ENCODE data around the gene ANKRD53. TPM values are rescaled to one million over a fixed set of nuclear protein-coding genes. Genes with fewer than 3 reads are reported as not detected.

Gene ANKRD53
- total RNA-seq, 2 experiments from 2014 or later: 0.24 TPM; not detected in 1

DNA sequence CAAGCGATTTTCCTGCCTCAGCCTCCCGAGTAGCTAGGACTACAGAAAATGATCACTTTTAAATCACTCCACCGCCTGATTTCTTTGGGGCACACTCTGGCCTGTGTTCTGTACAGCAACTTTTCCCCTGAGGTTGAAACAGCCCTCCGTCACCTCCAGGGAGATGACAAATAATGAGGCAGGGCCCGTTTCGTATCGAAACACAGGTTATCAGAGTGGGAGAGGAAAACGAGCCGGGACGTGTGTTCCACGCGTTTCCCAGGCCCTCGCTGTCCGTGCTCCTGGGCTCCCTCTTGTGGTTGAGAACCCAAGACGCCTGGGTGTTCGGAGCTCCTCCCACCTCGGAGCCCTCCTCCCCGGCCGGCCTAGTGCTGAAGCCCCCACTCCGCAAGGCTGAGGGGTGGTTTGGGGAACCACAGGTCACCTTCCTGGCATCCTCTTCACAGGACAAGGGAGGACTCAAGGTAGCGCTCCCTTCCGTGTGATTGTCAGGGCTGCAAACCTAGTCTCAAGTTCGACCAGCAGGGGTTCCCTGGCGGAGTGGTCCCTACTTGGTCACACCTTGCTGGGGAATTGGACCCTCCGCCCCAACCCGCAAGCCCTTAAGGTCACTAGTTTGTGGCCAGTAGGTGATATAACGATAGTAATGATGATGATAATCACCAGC is 30.0 kb upstream of the ANKRD53 start:
- CTCF ChIA-PET: interaction anchor here (0.5 to 4.6 kb wide), 45 partner anchors 10 to 1102 kb away, joined by 3 to 95 read pairs (median 5); partner anchors contain the start of genes ANKRD53, ATP6V1B1, C2orf42 and FIGLA
- peak; percentile 87 for DNase-seq
- Mint-ChIP-seq H3K9me3 (no peaks in the 10 kb centered on the region), H3K4me3 (peak overlapping the region; percentile 79), H3K27me3 (ENCODE audit: low read depth) (peaks cover 6% of the 10 kb centered on the region), H3K4me1 (ENCODE audit: low read depth) (peaks cover 13% of the 10 kb centered on the region), H3K27ac (no peak overlapping the region), H3K36me3 (ENCODE audit: low read depth) (no peaks in the 10 kb centered on the region)
- intact Hi-C loops (cut with micrococcal nuclease): loop anchor here (1.0 kb wide), 1 partner anchor 46 kb away; the partner anchor contains the start of gene TEX261

DNA sequence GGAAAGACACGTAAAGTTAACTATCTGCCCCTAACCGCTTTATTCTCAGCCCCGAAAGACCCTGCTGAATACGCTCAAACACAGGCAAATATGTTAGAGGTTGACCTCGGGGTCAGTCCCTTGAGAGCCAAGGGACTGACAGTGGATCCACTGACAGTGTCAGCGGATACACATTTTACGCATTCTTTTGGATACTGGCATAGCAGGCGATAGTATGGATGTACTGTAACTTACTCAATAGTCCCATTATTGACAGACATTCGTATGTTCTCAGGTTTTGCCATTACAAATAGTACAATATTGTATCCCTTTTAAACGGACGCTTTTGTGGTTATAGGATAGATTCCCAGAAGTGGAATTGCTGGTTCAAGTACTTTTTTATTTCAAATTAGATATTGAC is 29.3 kb upstream of the ANKRD53 start:
- intact Hi-C loops (cut with micrococcal nuclease): no loop called here
- peaks cover 13% of the 10 kb centered on the region for H3K4me1 Mint-ChIP-seq (ENCODE audit: low read depth)
- CTCF ChIA-PET: interaction anchor here (0.6 to 4.6 kb wide), 29 partner anchors 9 to 305 kb away, joined by 3 to 95 read pairs (median 6); partner anchors contain the start of genes ANKRD53 and FIGLA
- H3K27ac Mint-ChIP-seq: no peak overlapping the region
- no peak overlapping the region for H3K4me3 Mint-ChIP-seq
- peaks cover 6% of the 10 kb centered on the region for H3K27me3 Mint-ChIP-seq (ENCODE audit: low read depth)
- H3K9me3 Mint-ChIP-seq: no peaks in the 10 kb centered on the region
- no peaks in the 10 kb centered on the region for H3K36me3 Mint-ChIP-seq (ENCODE audit: low read depth)
- DNase-seq: peak; percentile 1

GRCh38 chr2:70954886-70955285 is 23.5 kb upstream of the ANKRD53 start:
- no peaks in the 10 kb centered on the region for H3K9me3 Mint-ChIP-seq
- peaks cover 15% of the 10 kb centered on the region for H3K27me3 Mint-ChIP-seq (ENCODE audit: low read depth)
- H3K27ac Mint-ChIP-seq: no peak overlapping the region
- intact Hi-C loops (cut with micrococcal nuclease): no loop called here
- peaks cover 2% of the 10 kb centered on the region for H3K4me1 Mint-ChIP-seq (ENCODE audit: low read depth)
- no peaks in the 10 kb centered on the region for H3K36me3 Mint-ChIP-seq (ENCODE audit: low read depth)
- H3K4me3 Mint-ChIP-seq: no peak overlapping the region
- DNase-seq: peak; percentile 1
- CTCF ChIA-PET: interaction anchor here (1.6 to 1.8 kb wide), 4 partner anchors 10 to 35 kb away, joined by 5 to 8 read pairs (median 7); no protein-coding TSS in a partner anchor

DNA sequence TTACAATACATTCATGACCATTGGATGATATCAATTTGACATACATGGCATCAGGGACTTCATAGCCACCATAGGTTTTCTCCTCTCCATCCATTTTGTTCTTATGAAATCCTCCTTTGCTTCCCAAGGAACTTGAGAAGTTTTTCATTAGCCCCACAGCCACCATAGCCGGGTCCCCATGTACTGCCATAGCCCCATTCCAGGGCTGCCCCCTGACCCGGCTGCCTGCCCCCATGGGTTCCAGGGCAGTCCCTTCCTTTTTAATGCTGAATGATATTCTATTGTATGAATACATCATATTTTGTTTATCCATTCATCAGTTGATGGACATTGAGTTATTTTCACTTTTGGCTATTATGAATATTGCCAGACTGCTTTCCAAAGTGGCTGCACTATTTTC is 22.3 kb upstream of the ANKRD53 start:
- CTCF ChIA-PET: no interaction called here
- Mint-ChIP-seq H3K36me3 (ENCODE audit: low read depth) (no peaks in the 10 kb centered on the region), H3K4me1 (ENCODE audit: low read depth) (peaks cover 2% of the 10 kb centered on the region), H3K27me3 (ENCODE audit: low read depth) (peaks cover 18% of the 10 kb centered on the region), H3K4me3 (no peak overlapping the region), H3K27ac (no peak overlapping the region), H3K9me3 (no peaks in the 10 kb centered on the region)
- no peak for DNase-seq
- intact Hi-C loops (cut with micrococcal nuclease): no loop called here

DNA sequence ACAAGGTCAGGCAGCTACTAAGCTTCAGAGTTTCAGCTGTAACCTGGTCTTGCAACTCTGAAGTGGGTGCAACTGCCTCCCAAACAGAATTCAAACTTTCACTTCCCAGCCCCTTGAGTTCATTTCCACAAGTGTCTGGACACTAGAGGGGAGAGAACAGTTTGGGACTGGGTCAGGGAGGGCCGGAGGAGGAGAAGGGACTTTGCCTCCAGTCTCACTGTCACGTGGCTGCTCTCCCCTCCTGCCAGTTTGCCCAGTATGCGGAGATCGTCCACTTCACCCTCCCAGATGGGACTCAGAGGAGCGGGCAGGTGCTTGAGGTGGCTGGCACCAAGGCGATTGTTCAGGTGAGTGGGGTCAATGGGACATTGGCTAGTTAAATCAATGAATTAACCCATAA is 20.6 kb upstream of the ANKRD53 start:
- intact Hi-C loops (cut with micrococcal nuclease): no loop called here
- CTCF ChIA-PET: interaction anchor here (1.3 kb wide), 1 partner anchor 10 kb away, joined by 4 read pairs; no protein-coding TSS in a partner anchor
- Mint-ChIP-seq H3K4me1 (ENCODE audit: low read depth) (peaks cover 2% of the 10 kb centered on the region), H3K27ac (no peak overlapping the region), H3K27me3 (ENCODE audit: low read depth) (peaks cover 18% of the 10 kb centered on the region), H3K9me3 (no peaks in the 10 kb centered on the region), H3K36me3 (ENCODE audit: low read depth) (no peaks in the 10 kb centered on the region), H3K4me3 (no peak overlapping the region)
- DNase-seq: peak; percentile 1

GRCh38 chr2:70958759-70959158 is 19.7 kb upstream of the ANKRD53 start:
- Mint-ChIP-seq H3K27ac (no peak overlapping the region), H3K9me3 (no peaks in the 10 kb centered on the region)
- intact Hi-C loops (cut with micrococcal nuclease): no loop called here

GRCh38 chr2:70959271-70959761 is 19.1 kb upstream of the ANKRD53 start:
- CTCF ChIA-PET: interaction anchor here (0.6 to 1.4 kb wide), 5 partner anchors 11 to 300 kb away, joined by 3 to 11 read pairs (median 3); no protein-coding TSS in a partner anchor
- Mint-ChIP-seq H3K4me3 (no peak overlapping the region), H3K4me1 (ENCODE audit: low read depth) (peaks cover 2% of the 10 kb centered on the region), H3K27me3 (ENCODE audit: low read depth) (peaks cover 31% of the 10 kb centered on the region), H3K27ac (no peak overlapping the region), H3K9me3 (no peaks in the 10 kb centered on the region), H3K36me3 (ENCODE audit: low read depth) (no peaks in the 10 kb centered on the region)
- peak; percentile 3 for DNase-seq
- intact Hi-C loops (cut with micrococcal nuclease): no loop called here

More at GRCh38 chr2:70958759-70959158, 19.7 kb upstream of the ANKRD53 start:
- DNase-seq: no peak
- peaks cover 26% of the 10 kb centered on the region for H3K27me3 Mint-ChIP-seq (ENCODE audit: low read depth)
- CTCF ChIA-PET: interaction anchor here (0.5 to 1.3 kb wide), 4 partner anchors 10 to 301 kb away, joined by 3 to 4 read pairs (median 3); no protein-coding TSS in a partner anchor
- no peak overlapping the region for H3K4me3 Mint-ChIP-seq
- no peaks in the 10 kb centered on the region for H3K36me3 Mint-ChIP-seq (ENCODE audit: low read depth)
- peaks cover 2% of the 10 kb centered on the region for H3K4me1 Mint-ChIP-seq (ENCODE audit: low read depth)

GRCh38 chr2:70959851-70960832 is 18.3 kb upstream of the ANKRD53 start:
- peak; percentile 16 for DNase-seq
- CTCF ChIA-PET: interaction anchor here (0.6 to 1.4 kb wide), 6 partner anchors 10 to 74 kb away, joined by 3 to 11 read pairs (median 3); no protein-coding TSS in a partner anchor
- Mint-ChIP-seq H3K4me3 (no peak overlapping the region), H3K36me3 (ENCODE audit: low read depth) (no peaks in the 10 kb centered on the region), H3K4me1 (ENCODE audit: low read depth) (peaks cover 5% of the 10 kb centered on the region), H3K27ac (no peak overlapping the region), H3K9me3 (no peaks in the 10 kb centered on the region), H3K27me3 (ENCODE audit: low read depth) (peaks cover 26% of the 10 kb centered on the region)
- intact Hi-C loops (cut with micrococcal nuclease): no loop called here

GRCh38 chr2:70960833-70961647 is 17.4 kb upstream of the ANKRD53 start:
- Mint-ChIP-seq H3K27me3 (ENCODE audit: low read depth) (peaks cover 24% of the 10 kb centered on the region), H3K9me3 (no peaks in the 10 kb centered on the region)
- CTCF ChIA-PET: interaction anchor here (0.6 to 1.5 kb wide), 7 partner anchors 9 to 428 kb away, joined by 3 to 11 read pairs (median 7); no protein-coding TSS in a partner anchor

GRCh38 chr2:70961648-70961994 is 16.8 kb upstream of the ANKRD53 start:
- Mint-ChIP-seq H3K9me3 (no peaks in the 10 kb centered on the region), H3K4me3 (no peak overlapping the region), H3K27ac (no peak overlapping the region), H3K36me3 (ENCODE audit: low read depth) (no peaks in the 10 kb centered on the region), H3K4me1 (ENCODE audit: low read depth) (peaks cover 5% of the 10 kb centered on the region), H3K27me3 (ENCODE audit: low read depth) (peaks cover 21% of the 10 kb centered on the region)
- CTCF ChIA-PET: interaction anchor here (0.6 to 1.5 kb wide), 6 partner anchors 9 to 427 kb away, joined by 3 to 8 read pairs (median 4); partner anchors contain the start of gene ANKRD53
- DNase-seq: peak; percentile 2
- intact Hi-C loops (cut with micrococcal nuclease): no loop called here

More at GRCh38 chr2:70960833-70961647, 17.4 kb upstream of the ANKRD53 start:
- Mint-ChIP-seq H3K4me3 (no peak overlapping the region), H3K4me1 (ENCODE audit: low read depth) (peaks cover 5% of the 10 kb centered on the region), H3K27ac (no peak overlapping the region), H3K36me3 (ENCODE audit: low read depth) (no peaks in the 10 kb centered on the region)
- intact Hi-C loops (cut with micrococcal nuclease): no loop called here
- DNase-seq: peak; percentile 2

GRCh38 chr2:70962211-70962884 is 16.1 kb upstream of the ANKRD53 start:
- intact Hi-C loops (cut with micrococcal nuclease): no loop called here
- Mint-ChIP-seq H3K4me1 (ENCODE audit: low read depth) (peaks cover 5% of the 10 kb centered on the region), H3K36me3 (ENCODE audit: low read depth) (no peaks in the 10 kb centered on the region), H3K27me3 (ENCODE audit: low read depth) (peaks cover 21% of the 10 kb centered on the region), H3K9me3 (no peaks in the 10 kb centered on the region), H3K4me3 (no peak overlapping the region), H3K27ac (no peak overlapping the region)
- CTCF ChIA-PET: interaction anchor here (0.9 to 3.7 kb wide), 7 partner anchors 10 to 91 kb away, joined by 3 to 14 read pairs (median 4); partner anchors contain the start of gene ANKRD53
- peak; percentile 0 for DNase-seq

Data from activated naive CD4-positive, alpha-beta T cell treated with anti-CD3 and anti-CD28 coated beads for 36 hours (primary cell).